HG02610 (cell line): ENCODE measurements around the gene FBRSL1.
"Not testable (repeated sequence)": the region's sequence is repeated elsewhere in the genome, so short reads cannot be mapped to it uniquely, and the experiment has no call there.

Source experiments
- ATAC-seq: cut with Tn5 transposase; IDR thresholded peaks from one replicate; pipeline ENCODE4 v1.9.1; 2021; ENCODE audit warnings: mild to moderate bottlenecking, moderate library complexity; ENCODE audit not compliant: unreplicated experiment

Gene FBRSL1

DNA sequence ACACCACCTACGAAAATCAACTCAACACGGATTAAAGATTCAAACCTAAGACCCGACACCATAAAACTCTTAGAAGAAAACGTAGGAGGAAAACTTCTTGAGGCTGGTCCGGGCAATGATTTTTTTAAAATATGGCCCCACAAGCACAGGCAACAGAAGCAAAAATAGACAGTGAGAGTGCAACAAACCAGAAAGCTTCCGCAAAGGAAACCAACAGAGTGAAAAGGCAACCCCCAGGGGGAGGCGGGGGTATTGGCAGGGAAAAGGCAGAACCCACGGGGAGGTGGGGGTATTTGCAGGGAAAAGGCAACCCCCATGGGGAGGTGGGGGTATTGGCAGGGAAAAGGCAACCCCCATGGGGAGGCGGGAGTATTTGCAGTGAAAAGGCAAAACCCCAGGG is 20.5 kb upstream of the FBRSL1 start:
- no peak for ATAC-seq

GRCh38 chr12:132470397-132470796 is 19.6 kb upstream of the FBRSL1 start:
- ATAC-seq, result no peak

GRCh38 chr12:132471011-132471857 is 18.7 kb upstream of the FBRSL1 start:
- ATAC-seq, result peak; percentile 50

GRCh38 chr12:132471858-132472255 is 18.1 kb upstream of the FBRSL1 start:
- no peak for ATAC-seq

GRCh38 chr12:132472386-132472785 is 17.6 kb upstream of the FBRSL1 start:
- ATAC-seq, result no peak

- ATAC-seq, result no peak
Measured at GRCh38 chr12:132474237-132474741, 15.7 kb upstream of the FBRSL1 start.

DNA sequence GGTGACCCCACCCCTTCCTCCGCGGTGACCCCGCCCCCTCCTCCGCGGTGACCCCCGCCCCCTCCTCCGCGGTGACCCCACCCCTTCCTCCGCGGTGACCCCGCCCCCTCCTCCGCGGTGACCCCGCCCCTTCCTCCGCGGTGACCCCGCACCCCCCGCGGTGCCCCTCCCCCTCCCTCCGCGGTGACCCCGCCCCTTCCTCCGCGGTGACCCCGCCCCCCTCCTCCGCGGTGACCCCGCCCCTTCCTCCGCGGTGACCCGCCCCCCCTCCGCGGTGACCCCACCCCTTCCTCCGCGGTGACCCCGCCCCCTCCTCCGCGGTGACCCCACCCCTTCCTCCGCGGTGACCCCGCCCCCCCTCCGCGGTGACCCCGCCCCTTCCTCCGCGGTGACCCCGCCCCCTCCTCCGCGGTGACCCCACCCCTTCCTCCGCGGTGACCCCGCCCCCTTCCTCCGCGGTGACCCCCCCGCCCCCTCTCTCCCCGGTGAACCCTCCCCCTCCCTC is 15.1 kb upstream of the FBRSL1 start:
- ATAC-seq, result not testable (repeated sequence)

DNA sequence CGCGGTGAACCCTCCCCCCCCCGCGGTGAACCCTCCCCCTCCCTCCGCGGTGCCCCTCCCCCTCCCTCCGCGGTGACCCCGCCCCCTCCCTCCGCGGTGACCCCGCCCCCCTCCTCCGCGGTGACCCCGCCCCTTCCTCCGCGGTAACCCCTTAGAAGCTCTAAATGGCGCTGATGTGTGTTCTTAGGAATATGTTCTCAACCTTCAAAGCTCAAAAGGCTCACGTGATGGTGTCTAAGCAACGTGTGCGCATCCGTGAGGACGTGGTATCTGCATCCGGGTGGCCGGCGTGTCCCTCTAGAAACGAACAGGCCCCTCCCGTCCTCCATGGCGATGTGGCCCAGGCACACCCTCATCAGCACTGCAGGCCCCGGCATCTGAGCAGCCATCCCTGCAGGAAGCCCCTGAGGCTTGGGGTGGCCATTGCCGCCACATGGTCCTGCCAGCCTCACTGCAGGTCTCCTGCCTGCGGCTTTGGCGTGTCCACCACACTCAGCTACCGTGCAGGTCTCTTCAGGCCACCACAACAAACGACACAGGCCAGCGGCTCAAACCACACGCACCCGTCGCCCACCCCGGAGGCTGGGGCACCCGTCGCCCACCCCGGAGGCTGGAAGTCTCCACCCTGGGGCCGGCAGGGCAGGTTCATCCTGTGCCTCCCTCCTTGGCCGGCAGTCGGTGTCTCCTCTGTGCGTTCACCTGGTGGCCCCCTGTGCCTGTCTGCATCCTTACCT is 14.5 kb upstream of the FBRSL1 start:
- ATAC-seq, result no peak

DNA sequence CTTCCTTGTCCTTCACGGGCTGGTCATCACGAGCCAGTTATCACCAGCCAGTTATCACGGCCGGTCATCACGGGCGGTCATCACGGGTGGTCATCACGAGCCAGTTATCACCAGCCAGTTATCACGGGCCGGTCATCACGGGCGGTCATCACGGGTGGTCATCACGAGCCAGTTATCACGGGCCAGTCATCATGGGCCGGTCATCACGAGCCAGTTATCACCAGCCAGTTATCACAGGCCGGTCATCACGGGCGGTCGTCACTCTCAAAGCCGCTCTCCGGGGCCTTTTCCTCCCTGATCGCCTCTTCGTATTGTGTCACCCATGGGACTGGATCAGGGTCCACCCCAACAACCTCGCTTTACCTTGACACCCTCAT is 13.9 kb upstream of the FBRSL1 start:
- ATAC-seq, result no peak

DNA sequence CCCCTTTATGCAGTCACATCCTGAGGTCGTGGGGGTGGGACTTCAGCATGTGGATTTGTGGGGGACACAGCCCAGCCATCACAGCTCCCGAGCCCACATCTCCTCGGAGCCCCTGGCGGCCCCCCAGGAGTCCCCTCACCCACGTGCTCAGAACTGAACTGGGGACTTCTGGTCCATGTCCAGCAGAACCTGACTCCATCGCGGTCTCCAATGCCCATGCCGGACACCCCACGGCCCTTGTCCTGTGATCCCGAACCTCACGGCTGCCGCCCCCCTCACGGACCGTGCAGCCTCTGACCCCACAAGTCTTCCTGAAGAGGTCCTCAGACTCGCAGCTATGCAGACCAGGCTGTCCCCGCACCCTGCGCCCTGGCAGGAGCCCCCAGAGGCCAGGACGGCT is 13.5 kb upstream of the FBRSL1 start:
- ATAC-seq, result no peak

DNA sequence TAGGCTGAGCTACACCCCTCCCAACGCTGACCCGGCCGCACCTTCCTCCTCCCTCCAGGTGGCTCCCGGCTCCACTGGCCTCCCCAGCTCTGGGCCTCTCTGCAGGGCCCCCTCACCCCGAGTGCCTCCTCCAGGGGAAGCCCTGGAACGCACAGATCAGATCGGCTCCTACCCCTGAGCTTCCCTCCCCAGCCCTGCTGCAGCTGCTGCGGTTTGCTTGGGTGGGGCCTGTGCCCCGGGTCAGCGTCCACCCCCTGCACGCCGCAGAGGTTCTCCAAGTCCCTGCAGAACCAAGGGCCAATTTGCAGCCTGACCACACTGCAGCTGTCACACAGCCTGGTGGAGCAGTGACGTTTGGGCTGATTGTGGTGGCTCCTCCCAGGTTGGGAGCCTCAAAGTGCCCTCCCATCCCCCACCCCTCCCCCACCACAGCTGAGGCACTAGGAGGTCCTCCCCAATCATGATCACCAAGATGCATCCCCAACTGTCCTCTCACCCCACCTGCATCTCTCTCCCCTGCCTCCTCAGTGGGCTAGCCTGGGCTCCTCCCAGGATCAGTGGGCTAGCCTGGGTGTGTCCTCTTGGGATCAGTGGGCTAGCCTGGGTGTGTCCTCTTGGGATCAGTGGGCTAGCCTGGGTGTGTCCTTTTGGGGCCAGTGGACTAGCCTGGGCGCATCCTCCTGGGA is 12.8 kb upstream of the FBRSL1 start:
- ATAC-seq, result no peak

GRCh38 chr12:132477703-132478432 is 12.1 kb upstream of the FBRSL1 start:
- no peak for ATAC-seq

DNA sequence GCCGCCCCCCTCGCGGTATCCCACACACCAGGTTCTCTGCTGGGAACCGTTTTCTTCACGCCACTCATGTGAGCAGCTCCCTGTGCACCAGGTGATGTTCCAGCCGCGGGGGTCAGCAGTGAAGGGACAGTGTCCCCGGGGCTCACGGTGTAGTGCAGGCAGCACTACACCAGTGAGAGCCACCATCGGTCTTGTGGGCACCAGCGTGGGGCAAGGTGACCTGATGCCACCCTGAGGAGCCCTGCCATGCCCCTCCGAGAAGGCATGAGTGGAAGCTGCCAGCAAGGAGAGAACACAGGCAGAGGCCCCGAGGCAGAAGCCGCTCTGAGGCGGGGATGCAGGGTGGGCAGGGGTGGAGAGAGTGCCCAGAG is 11.5 kb upstream of the FBRSL1 start:
- ATAC-seq, result no peak

GRCh38 chr12:132478845-132479244 is 11.1 kb upstream of the FBRSL1 start:
- no peak for ATAC-seq

DNA sequence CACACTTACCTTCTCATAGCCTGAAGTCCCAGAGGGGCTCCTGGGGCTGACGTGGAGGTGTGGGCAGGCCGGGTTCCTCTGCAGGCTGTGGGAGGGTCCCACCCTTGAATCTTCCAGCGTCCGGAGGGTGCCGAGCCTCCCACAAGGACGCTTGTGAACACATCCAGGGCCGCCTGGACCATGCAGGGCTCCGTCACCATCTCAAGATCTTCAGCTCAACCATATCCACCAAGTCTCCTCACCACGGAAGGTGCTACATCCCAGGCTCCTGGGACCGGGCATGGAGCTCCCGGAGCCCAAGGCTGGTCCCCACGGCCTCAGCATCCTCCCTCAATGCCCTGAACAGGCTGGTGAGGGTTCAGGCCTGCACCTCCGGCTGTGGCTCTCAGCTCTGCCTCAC is 10.7 kb upstream of the FBRSL1 start:
- no peak for ATAC-seq

DNA sequence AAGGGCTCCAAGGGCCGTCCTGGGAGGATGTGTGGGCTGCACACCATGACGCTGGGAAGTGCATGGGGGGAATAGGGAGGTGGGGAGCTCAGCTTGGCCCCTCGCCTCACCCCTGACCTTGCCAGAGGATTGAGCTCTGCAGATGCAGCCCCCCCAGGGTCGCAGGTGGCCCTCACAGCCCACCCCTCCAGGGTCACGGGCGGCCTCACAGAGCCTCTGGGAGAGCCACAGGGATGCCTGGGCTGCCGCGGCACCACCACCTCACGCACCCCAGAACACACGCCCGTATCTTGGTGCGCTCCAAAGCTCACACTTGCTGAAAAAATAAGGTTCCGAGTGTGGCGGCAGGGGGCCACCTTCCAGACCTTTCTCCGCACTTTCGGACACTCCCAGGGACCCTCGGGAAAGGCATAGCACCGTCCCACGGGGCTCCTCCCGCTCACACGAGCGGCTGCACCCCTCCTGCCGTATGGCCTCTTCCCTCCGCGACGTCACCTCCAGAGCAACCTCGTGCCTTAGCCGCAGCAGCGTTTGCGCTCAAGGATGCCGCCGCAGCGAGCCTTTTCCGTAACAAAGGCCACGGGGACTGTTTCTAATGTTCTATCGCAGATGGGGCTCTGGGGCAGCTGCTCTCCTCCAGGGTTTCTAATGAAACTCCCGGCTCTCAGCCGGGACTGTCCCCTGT is 9.9 kb upstream of the FBRSL1 start:
- ATAC-seq, result no peak

GRCh38 chr12:132480623-132481132 is 9.3 kb upstream of the FBRSL1 start:
- ATAC-seq, result no peak

DNA sequence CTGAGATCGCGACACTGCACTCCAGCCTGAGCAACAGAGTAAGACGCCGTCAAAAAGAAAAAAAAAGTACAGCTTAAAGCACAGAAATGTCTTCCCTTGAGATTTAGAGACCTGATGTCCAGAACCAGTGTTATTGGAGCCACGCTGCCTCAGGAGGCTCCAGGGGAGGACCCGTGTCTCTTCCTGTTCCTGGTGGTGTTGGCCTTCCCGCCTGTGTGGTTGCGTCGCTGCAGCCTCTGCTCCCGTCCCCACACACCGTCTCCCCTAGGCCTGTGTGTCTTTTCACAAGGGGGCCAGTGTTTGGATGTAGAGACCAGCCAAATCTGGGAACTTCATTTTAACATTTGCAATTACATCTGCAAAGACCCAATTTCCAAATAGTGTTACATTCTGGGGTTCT is 8.6 kb upstream of the FBRSL1 start:
- no peak for ATAC-seq

- ATAC-seq, result no peak
Measured at GRCh38 chr12:132481771-132482745, 7.9 kb upstream of the FBRSL1 start.
